Body of pancreas (tissue), 4 donors: ENCODE data around the gene PBX1.

Experiments used
- POLR2A ChIP-seq, 3 donors: fragments of 450-650 bp; IDR thresholded peaks; one replicate each; pipeline ENCODE4 v1.6.1; 2016; ENCODE audit warnings: antibody characterized with exemption in 3 of 3, mild to moderate bottlenecking in 2 of 3
- TF ChIP-seq, protein P1 (sequence below), 7 experiments: fragments of 450-650 bp in 4 of 7; fragments of 200-600 bp in 3 of 7; sonication (generic) in 3 of 7; IDR thresholded peaks; one replicate each; pipeline ENCODE4 v1.5.1; 2016 to 2019; ENCODE audit warnings: antibody characterized with exemption in 7 of 7

DNA sequence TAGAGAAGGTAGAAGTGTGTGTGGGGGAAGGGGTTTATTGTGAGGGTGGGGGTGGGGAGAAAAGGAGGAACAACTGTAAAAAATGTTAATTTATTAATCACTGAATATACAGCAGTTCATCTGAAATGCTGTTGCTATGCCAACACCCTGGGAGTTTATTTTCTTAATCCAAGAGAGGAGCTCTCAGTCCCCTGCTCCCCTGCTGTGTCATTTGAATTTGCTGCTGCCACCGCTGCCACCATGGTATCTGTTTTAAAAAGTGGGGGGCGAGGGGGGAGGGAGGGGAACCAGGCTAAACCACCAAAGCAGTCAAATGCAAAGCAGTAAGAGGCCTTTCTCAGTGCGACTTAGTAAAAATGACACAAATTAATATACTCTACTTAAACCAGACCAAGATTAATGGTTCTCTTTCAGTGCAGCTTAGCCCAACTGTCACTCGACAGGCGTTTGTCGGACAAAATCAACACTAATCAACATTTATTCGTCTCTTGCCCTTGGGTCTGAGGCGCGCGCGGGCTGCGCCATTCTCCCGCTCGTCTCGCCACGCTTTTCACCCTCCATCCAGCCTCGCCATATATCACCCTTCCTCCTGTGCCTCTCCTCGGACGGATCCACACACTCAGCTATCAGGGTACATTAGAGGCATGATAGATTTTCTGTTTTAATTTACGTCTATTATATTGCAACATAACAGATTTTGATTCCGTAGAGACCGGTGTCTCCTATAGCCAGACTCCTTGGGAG is 76.2 kb downstream of the PBX1 start:
- TF ChIP-seq, protein P1, sequence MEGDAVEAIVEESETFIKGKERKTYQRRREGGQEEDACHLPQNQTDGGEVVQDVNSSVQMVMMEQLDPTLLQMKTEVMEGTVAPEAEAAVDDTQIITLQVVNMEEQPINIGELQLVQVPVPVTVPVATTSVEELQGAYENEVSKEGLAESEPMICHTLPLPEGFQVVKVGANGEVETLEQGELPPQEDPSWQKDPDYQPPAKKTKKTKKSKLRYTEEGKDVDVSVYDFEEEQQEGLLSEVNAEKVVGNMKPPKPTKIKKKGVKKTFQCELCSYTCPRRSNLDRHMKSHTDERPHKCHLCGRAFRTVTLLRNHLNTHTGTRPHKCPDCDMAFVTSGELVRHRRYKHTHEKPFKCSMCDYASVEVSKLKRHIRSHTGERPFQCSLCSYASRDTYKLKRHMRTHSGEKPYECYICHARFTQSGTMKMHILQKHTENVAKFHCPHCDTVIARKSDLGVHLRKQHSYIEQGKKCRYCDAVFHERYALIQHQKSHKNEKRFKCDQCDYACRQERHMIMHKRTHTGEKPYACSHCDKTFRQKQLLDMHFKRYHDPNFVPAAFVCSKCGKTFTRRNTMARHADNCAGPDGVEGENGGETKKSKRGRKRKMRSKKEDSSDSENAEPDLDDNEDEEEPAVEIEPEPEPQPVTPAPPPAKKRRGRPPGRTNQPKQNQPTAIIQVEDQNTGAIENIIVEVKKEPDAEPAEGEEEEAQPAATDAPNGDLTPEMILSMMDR (IDR thresholded peaks at IDR 0.05) = no peak
- TF ChIP-seq POLR2A (IDR thresholded peaks at IDR 0.05) = no peak
